Calu3 (cell line): ENCODE measurements around the gene PNLIPRP3. TPM values are rescaled to one million over a fixed set of nuclear protein-coding genes. Genes with fewer than 3 reads are reported as not detected.

Source experiments
- BruUV-seq: library from RNA; stranded (reverse); fragments of 400-500 nt; replicated peaks from 2 replicates; lab custom pipeline; 2021; lab: Mats Ljungman, UMichigan
- CTCF ChIA-PET: fragments of 300-600 bp; sonication (Branson Sonifier 250); formaldehyde crosslinking; loops from one replicate; lab custom pipeline; 2022; ENCODE audit warnings: antibody characterized with exemption; lab: Charles Lee
- DNase-seq: peaks from one replicate; pipeline ENCODE4 v3.0.0; 2022
- H3K27ac Mint-ChIP-seq: one replicate; pipeline ENCODE4 v1.8.0; 2022; ENCODE audit warnings: mixed read lengths; ENCODE audit not compliant: unreplicated experiment
- H3K27me3 Mint-ChIP-seq: one replicate; pipeline ENCODE4 v1.8.0; 2022; ENCODE audit warnings: mixed read lengths; ENCODE audit not compliant: unreplicated experiment
- H3K36me3 Mint-ChIP-seq: one replicate; pipeline ENCODE4 v1.8.0; 2022; ENCODE audit warnings: mild to moderate bottlenecking, moderate library complexity, mixed read lengths; ENCODE audit not compliant: insufficient read depth, unreplicated experiment
- H3K4me1 Mint-ChIP-seq: one replicate; pipeline ENCODE4 v1.8.0; 2022; ENCODE audit warnings: mild to moderate bottlenecking, low read depth, mixed read lengths; ENCODE audit not compliant: unreplicated experiment
- H3K4me3 Mint-ChIP-seq: one replicate; pipeline ENCODE4 v1.8.0; 2022; ENCODE audit warnings: mild to moderate bottlenecking, low read depth, moderate library complexity, mixed read lengths; ENCODE audit not compliant: unreplicated experiment
- H3K9me3 Mint-ChIP-seq: one replicate; pipeline ENCODE4 v1.8.0; 2022; ENCODE audit warnings: low read depth, mixed read lengths; ENCODE audit not compliant: unreplicated experiment
- intact Hi-C: fragments of 100-400 bp; cut with micrococcal nuclease; formaldehyde crosslinking; loops from one replicate; pipeline ENCODE4 v1.10.0; 2022; ENCODE audit not compliant: unreplicated experiment
- total RNA-seq: library from RNA; stranded (reverse); gene quantifications from 2 replicates; pipeline ENCODE4 v1.2.3, GENCODE V29; 2022
- TF ChIP-seq, protein P1 (sequence below): fragments of 200-600 bp; IDR thresholded peaks from one replicate; pipeline ENCODE4 v1.8.0; 2022; ENCODE audit warnings: antibody characterized with exemption; ENCODE audit not compliant: unreplicated experiment

Gene PNLIPRP3
- total RNA-seq, 1 experiment from 2014 or later, result not detected

DNA sequence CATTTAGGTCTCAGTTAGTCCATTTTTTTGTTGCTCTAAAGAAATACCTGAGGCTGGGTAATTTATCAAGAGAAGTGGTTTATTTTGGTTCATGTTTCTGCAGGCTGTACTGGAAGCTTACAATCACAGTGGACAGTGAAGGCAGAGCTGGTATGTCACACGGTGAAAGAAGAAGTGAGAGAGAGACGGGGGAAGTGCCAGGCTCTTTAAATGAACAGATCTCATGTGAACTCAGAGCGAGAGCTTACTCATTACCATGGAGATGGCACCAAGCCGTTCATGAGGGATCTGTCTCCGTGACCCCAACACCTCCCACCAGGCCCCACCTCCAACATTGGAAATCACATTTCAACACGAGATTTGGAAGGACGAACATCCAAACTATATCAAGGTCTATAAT lies 18.9 kb upstream of the PNLIPRP3 start:
- Mint-ChIP-seq H3K36me3 (no peaks in the 10 kb centered on the region), H3K4me3 (no peak overlapping the region), H3K9me3 (peaks cover 2% of the 10 kb centered on the region), H3K27me3 (peaks cover 26% of the 10 kb centered on the region), H3K4me1 (no peaks in the 10 kb centered on the region), H3K27ac (no peak overlapping the region)
- DNase-seq, result no peak
- CTCF ChIA-PET, result no interaction called here
- TF ChIP-seq, protein P1, sequence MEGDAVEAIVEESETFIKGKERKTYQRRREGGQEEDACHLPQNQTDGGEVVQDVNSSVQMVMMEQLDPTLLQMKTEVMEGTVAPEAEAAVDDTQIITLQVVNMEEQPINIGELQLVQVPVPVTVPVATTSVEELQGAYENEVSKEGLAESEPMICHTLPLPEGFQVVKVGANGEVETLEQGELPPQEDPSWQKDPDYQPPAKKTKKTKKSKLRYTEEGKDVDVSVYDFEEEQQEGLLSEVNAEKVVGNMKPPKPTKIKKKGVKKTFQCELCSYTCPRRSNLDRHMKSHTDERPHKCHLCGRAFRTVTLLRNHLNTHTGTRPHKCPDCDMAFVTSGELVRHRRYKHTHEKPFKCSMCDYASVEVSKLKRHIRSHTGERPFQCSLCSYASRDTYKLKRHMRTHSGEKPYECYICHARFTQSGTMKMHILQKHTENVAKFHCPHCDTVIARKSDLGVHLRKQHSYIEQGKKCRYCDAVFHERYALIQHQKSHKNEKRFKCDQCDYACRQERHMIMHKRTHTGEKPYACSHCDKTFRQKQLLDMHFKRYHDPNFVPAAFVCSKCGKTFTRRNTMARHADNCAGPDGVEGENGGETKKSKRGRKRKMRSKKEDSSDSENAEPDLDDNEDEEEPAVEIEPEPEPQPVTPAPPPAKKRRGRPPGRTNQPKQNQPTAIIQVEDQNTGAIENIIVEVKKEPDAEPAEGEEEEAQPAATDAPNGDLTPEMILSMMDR, result no peak
- BruUV-seq, result no TSS peak
- intact Hi-C loops, result no loop called here

DNA sequence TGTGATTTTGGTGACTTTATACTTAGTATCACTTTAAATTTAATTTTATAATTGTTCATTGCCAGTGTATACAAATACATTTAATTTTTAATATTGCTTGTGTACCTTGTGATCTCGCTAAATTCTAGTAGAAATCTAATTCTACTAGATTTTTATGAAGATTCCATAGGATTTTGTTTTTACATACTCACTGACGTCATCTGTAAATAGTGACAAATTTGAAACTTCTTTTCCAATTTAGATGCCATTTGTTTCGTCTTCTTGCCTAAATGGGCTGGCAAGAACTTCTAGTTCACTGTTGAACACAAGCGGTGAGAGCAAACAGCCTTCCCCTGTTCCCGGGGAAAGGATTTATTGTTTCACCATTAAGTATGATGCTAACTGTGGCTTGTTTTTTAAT lies 17.3 kb upstream of the PNLIPRP3 start:
- no TSS peak for BruUV-seq
- DNase-seq, result no peak
- CTCF ChIA-PET, result no interaction called here
- Mint-ChIP-seq H3K27me3 (peaks cover 26% of the 10 kb centered on the region), H3K9me3 (peaks cover 2% of the 10 kb centered on the region), H3K4me3 (no peak overlapping the region), H3K4me1 (no peaks in the 10 kb centered on the region), H3K27ac (no peak overlapping the region), H3K36me3 (no peaks in the 10 kb centered on the region)
- TF ChIP-seq, protein P1, result no peak
- intact Hi-C loops, result no loop called here

DNA sequence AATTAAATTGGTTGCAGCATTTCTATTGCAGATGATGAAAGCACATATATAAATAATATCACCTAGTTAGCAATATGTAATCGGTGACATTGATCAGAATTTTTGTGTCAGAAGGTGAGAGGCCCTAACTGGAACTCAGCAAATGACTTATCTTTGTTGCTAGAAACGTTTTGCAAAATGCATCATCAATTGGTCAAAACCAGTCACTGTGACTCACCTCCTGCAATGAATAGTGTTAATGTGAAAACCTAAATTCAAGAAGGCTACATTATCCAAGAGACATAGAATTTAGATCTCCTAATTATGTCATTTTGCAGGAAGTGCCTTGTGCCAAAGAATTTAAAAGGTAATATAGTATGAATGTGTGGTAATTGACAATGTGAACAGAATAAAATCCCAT lies 9.8 kb upstream of the PNLIPRP3 start:
- no peak for DNase-seq
- CTCF ChIA-PET, result no interaction called here
- TF ChIP-seq, protein P1, result no peak
- Mint-ChIP-seq H3K27me3 (no peaks in the 10 kb centered on the region), H3K4me3 (no peak overlapping the region), H3K27ac (no peak overlapping the region), H3K9me3 (peaks cover 2% of the 10 kb centered on the region), H3K36me3 (no peaks in the 10 kb centered on the region), H3K4me1 (no peaks in the 10 kb centered on the region)
- intact Hi-C loops, result no loop called here
- BruUV-seq, result no TSS peak

DNA sequence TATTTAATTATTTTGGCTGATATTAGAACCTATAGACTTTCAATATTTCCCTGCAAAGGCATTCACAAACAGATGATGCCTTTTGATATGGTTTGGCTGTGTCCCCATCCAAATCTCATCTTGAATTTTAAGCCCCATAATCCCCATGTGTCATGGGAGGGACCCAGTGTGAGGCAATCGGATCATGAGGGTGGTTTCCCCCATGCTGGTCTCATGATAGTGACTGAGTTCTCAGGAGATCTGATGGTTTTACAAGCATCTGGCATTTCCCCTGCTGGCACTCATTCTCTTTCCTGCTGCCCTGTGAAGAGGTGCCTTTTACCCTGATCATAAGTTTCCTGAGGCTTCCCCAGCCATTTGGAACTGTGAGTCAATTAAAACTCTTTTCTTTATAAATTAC lies 9.3 kb upstream of the PNLIPRP3 start:
- BruUV-seq, result no TSS peak
- Mint-ChIP-seq H3K36me3 (no peaks in the 10 kb centered on the region), H3K27ac (no peak overlapping the region), H3K27me3 (no peaks in the 10 kb centered on the region), H3K4me3 (no peak overlapping the region), H3K4me1 (no peaks in the 10 kb centered on the region), H3K9me3 (peaks cover 2% of the 10 kb centered on the region)
- TF ChIP-seq, protein P1, result no peak
- CTCF ChIA-PET, result no interaction called here
- no peak for DNase-seq
- intact Hi-C loops, result no loop called here
